SKM-1 treated with dmso at 0.1 percent for 144 hours (cell line): Measurements from ENCODE around the gene EDIL3.
A peak's percentile ranks its signal among the peaks of the same experiment; 100 is the strongest.

Experiments used
- DNase-seq: peaks from one replicate; lab custom pipeline; 2025; ENCODE audit not compliant: unreplicated experiment; lab: John Stamatoyannopoulos, UW

The EDIL3 gene

GRCh38 chr5:83973925-83974815, 410.5 kb downstream of the EDIL3 start:
- no peak for DNase-seq

- DNase-seq = no peak
These were observed 411.8 kb downstream of the EDIL3 start for GRCh38 chr5:83972909-83973308.

- no peak for DNase-seq
These were observed 412.4 kb downstream of the EDIL3 start for GRCh38 chr5:83972236-83972635.

- DNase-seq = no peak
These were observed 417.3 kb downstream of the EDIL3 start for GRCh38 chr5:83967417-83967816.

GRCh38 chr5:83965441-83965840, 419.2 kb downstream of the EDIL3 start:
- DNase-seq = peak; percentile 51

GRCh38 chr5:83964271-83964670, 420.4 kb downstream of the EDIL3 start:
- peak; percentile 79 for DNase-seq

GRCh38 chr5:83957188-83957587, 427.5 kb downstream of the EDIL3 start:
- no peak for DNase-seq

GRCh38 chr5:83956386-83956785, 428.3 kb downstream of the EDIL3 start:
- DNase-seq = no peak

- DNase-seq = no peak
These were observed 428.8 kb downstream of the EDIL3 start for GRCh38 chr5:83955916-83956315.

- DNase-seq = no peak
These were observed 436.9 kb downstream of the EDIL3 start for GRCh38 chr5:83947763-83948162.

- no peak for DNase-seq
These were observed 438.2 kb downstream of the EDIL3 start for GRCh38 chr5:83946516-83946915.

GRCh38 chr5:83942155-83942554, 442.5 kb downstream of the EDIL3 start:
- DNase-seq = no peak

GRCh38 chr5:83937837-83938236, 446.8 kb downstream of the EDIL3 start:
- peak; percentile 2 for DNase-seq

- no peak for DNase-seq
These were observed 452.7 kb downstream of the EDIL3 start for GRCh38 chr5:83931969-83932368.

GRCh38 chr5:83927140-83927733, 457.4 kb downstream of the EDIL3 start:
- peak; percentile 22 for DNase-seq

GRCh38 chr5:83925955-83926337, 458.7 kb downstream of the EDIL3 start:
- DNase-seq = no peak

GRCh38 chr5:83925321-83925954, 459.2 kb downstream of the EDIL3 start:
- no peak for DNase-seq

GRCh38 chr5:83924891-83925290, 459.8 kb downstream of the EDIL3 start:
- DNase-seq = no peak

GRCh38 chr5:83924171-83924570, 460.5 kb downstream of the EDIL3 start:
- no peak for DNase-seq

GRCh38 chr5:83922699-83923098, 462.0 kb downstream of the EDIL3 start:
- no peak for DNase-seq

GRCh38 chr5:83921666-83922193, 462.9 kb downstream of the EDIL3 start:
- no peak for DNase-seq
